ENCODE measurements around the gene PDIA4.
"Not testable (repeated sequence)": the region's sequence is repeated elsewhere in the genome, so short reads cannot be mapped to it uniquely, and the experiment has no call there.

Gene PDIA4

DNA sequence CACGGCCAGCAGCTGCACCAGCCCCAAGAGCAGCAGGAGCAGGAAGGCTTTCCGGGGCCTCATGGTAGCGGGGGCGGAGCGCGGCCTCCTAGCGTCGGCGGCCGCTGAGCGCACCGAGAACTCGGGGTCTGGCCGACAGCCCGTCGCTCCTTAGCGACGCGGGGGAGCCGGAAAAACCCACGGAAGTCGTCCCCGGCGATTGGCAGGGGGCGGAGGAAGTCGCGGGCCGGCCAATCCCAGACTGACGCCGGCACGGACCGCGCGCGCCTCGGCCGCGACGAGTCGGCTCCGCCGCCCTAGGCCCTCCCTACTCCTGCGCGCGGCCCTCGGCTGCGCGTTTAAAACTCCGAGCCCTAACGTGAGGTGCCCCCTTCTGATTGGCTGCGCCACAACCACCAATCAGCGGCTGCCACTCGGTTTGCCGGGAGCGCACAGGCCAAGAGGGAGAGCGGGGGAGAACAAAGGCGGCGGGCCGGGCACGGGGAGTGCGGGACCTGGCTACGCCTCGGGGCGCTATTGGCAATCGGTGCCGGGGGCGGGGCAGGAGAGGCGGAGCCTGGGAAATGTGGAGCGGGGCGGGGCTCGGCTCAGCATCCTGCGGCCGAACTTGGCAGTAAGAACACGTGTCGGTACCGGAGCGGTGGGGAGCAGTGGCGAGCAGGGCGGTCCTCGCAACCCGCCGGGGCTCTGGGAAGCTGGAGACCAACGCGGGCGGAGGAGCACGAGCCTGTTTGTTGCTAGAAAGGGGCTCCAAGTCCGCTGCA lies at the start of gene PDIA4:
Gene PDIA4, minus strand, starts transcription at position 160 of the 764 bp plus-strand sequence. Its CDS starts 97 bp downstream, at position 63.
- DNase-seq = peak; percentile 97

DNA sequence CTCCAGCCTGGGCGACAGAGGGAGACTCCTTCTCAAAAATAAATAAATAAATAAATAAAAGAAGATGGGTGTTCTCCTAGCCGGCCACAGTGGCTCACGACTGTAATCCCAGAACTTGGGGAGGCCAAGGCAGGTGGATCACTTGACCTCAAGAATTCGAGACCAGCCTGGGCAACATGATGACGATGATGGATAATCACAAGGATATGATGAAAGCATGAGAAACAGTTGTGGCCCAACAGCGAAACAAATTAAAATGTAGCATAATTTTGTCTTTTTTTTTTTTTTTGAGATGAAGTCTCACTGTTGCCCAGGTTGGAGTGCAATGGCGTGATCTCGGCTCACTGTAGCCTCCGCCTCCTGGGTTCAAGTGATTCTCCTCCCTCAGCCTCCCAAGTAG lies 49.3 kb upstream of the PDIA4 start:
- no peak for DNase-seq

DNA sequence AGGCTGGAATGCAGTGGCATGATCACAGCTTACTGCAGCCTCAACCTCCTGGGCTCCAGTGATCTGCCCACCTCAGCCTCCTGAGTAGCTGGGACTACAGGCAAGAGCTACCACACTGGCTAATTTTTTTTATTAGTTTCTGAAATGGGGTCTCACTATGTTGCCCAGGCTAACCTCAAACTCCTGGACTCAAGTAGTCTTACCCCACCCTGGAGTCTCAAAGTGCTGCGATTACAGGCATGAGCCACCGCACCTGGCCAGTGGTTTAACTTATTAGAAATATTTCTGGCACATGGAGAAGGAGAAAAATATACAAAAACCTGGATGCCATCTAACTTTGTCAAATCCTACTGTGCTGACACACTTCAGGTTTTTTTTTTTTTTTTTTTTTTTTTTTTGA lies 47.0 kb upstream of the PDIA4 start:
- no peak for DNase-seq

- no peak for DNase-seq
Measured at GRCh38 chr7:149074116-149074885, 46.0 kb upstream of the PDIA4 start.

DNA sequence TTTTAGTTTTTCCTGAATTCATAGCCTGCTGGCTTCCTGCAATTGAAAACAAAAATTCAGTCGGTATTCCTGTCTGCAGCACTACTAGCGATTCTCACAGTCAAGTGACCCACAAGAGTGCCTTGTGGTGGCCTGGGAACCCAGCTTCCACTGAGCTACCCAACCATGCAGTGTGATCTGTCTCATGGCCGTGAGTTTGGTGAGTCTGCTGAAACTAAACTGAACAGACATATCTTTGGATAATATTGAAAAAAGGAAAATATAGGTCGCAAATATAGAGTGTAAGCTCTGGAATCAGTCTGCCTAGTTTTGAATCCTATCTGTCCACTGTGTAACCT lies 44.1 kb upstream of the PDIA4 start:
- no peak for DNase-seq

DNA sequence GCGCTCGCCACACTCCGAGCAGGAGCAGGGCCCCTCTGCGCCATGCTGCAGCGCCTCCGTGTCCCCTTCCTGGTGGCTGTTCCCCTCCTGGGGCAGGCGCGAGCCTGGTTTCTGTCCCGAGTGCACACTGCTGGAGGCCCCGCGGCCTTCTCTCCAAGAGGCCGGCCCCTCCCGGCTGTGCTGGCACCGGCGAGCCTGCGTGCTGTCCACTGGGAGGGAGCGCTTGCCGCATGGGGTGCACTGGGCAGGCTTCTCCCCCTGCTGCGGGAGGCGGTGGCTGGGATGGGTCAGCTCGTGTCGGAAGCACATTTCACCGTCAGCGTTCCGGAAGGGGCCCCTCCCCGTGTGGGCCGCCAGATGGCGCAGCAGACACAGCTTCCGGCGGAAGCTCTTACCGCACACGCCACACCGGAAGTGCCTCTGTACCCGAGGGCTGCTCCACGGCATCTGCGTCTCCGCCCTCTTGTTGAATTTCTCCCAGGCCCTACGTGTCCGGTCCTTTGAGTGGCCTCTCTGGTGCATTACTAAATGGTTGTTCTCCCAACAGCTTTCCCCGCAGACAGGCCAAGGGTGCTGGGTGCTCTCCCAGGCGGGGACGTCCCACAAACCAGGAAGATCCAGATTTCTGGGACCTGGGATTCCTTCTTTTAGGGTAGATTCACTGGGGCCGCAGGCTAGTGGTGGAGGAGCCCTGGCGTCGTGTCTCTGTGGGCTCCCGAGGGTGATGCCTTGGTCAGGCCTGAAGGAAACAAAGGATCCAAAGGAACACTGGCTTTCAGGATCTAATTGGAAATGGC lies 43.5 kb upstream of the PDIA4 start:
- DNase-seq = no peak

GRCh38 chr7:149071182-149071635 lies 42.9 kb upstream of the PDIA4 start:
- no peak for DNase-seq

DNA sequence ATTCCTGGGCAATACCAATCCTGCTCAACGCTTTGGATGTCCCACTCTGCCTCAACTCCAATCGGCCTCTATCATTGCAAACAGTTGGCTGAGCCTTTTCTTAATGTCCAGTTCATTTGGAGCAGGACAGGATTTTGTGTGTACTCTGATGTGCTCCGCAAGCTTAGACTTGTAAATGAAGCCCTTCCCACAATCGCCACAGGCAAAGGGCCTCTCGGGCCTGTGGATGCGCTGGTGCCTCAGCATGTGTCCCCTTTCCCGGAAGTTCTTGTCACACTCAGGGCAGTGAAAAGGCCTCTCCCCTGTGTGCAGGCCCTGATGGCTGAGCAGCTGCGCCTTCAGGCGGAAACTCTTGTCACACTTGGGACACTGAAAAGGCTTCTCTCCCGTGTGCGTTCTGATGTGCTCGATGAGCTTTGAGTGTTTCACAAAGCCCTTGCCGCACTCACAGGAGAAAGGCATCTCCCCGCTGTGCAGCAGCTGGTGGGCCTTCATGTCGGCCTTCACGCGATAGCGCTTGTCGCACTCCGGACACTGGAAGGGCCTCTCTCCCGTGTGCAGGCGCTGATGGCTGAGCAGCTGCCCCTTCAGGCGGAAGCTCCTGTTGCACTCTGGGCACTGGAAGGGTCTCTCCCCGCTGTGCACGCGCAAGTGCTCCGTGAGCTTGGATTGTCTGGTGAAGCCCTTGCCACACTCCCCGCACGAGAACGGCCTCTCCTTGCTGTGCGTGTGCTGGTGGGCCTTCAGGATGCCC lies 42.2 kb upstream of the PDIA4 start:
- DNase-seq = no peak

DNA sequence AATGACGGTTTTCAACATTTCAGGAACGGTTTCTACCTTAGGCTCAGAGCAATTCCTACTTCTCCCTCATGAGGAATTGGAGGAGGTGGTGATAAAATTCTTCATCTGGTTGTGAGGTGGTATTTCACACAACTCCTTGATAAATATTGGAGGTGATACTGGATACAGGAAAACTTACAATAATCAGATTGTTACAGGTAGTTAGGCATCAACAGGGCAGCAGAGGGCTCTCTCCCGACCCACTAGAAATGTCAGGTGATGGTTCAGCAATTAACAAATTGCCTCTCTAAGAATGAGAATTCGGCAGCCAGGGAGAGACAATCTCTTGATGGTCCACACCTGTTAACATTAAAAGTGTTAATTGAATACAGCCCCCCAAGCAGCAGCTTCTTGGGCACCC lies 39.6 kb upstream of the PDIA4 start:
- DNase-seq = no peak

- no peak for DNase-seq
Measured at GRCh38 chr7:149063476-149063875, 35.2 kb upstream of the PDIA4 start.

DNA sequence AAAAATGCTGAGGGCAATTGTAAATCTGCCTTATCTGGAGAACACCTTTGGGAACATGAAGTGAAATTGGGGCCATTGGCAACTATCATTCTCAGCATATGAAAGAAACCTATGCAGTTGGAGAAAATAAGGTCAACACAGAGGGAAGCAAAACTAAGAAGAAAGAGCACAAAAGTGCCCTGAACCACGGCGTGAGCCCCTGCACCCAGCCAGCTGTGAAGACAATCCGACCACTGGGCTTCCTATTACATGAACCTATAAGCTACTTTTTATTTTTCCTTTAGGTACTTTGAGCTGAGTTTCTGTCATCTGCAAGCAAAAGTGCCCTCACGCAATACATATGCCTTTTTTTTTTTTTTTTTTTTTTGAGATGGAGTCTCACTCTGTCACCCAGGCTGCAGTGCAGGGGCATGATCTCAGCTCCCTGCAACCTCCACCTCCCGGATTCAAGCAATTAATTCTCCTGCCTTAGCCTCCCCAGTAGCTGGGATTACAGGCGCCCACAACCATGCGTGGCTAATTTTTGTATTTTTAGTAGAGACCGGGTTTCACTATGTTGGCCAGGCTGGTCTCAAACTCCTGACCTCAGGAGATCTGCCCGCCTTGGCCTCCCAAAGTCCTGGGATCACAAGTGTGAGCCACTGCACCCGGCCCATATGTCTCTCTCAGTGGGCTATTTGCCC lies 34.1 kb upstream of the PDIA4 start:
- DNase-seq = not testable (repeated sequence)

DNA sequence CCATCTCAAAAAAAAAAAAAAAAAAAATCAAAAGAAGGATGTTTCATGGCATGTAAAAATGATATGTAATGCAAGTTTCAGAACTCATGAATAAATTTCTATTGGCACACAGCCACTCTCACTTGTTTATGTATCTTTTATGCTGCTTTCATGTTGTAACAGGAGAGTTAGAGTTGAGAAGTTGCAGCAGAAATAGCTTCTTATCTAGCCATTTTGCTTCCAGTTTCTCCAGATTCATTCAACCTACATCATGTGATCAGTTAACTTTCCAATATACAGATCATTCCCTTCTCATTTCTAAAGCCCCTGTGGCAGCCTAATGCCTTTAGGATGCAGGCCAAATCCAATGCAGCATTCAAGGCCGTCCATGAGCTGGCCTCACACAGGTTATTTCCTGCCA lies 31.9 kb upstream of the PDIA4 start:
- no peak for DNase-seq

DNA sequence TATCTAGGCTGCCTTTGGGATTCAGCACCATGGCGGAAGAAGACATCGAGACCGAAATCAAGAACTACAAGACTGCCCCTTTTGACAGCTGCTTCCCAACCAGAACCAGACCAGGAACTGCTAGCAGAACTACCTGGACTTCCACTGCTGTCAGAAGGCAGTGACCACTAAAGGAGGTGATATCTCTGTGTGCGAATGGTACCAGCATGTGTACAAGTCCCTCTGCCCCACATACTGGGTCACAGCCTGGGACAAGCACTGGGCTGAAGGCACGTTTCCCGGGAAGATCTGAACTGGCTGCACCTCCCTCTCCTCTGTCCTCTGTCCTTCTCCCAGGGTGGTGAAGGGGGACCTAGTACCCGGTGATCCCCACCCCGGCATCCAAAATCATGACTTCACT lies 25.6 kb upstream of the PDIA4 start:
- DNase-seq = no peak

DNA sequence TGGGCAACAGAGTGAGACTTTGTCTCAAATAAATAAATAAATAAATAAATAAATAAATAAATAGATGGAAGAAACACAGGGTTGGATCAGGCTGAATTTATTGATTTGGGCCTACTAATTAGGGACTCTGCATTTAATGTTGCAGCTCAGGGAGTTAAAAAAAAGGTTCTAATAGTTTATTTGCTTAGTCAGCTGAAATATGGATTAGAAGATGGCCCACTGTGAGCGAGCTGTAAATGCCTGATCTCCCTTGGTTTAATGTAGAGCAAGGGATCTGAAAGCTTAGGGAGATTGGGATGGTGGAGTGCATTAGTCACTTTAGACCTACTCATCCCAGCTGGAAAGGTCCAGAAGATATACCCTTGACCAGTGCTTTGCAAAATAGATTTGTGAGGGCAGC lies 25.1 kb upstream of the PDIA4 start:
- DNase-seq = no peak

DNA sequence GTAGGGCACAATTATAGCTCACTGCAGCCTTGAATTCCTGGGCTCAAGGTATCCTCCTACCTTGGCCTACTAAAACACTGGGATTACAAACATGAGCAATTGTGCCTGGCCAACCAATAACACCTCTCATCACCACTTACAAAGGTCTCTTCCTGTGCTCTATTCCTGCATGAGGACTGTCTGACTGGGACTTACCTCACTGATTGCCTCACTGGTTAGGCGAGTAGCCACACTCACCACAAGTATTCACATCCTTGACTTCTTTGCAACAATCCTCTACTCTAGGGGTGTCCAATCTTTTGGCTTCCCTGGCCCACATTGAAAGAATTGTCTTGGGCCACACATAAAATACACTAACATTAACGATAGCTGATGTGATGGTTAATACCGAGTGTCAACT lies 22.6 kb upstream of the PDIA4 start:
- DNase-seq = no peak

- DNase-seq = no peak
Measured at GRCh38 chr7:149048805-149049204, 20.5 kb upstream of the PDIA4 start.

DNA sequence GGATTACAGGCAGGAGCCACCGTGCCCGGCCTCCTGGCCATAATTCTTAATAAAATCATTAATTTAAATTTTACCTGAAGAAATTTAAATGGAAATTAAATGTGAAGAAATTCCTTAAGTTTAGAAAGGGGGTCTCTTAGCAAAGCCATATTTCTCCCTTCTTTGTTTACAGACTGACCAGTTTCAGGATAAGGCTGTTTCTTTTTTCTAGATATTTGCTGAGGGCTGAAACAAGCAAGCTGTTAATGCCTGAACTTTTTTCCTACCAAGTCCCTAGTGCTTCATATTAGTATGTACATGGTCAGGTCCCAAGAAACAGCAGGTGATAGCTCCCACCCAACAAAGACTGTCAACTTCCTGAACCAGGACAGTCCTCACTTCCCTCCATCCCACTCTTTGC lies 18.1 kb upstream of the PDIA4 start:
- no peak for DNase-seq

GRCh38 chr7:149043936-149044335 lies 15.6 kb upstream of the PDIA4 start:
- no peak for DNase-seq

DNA sequence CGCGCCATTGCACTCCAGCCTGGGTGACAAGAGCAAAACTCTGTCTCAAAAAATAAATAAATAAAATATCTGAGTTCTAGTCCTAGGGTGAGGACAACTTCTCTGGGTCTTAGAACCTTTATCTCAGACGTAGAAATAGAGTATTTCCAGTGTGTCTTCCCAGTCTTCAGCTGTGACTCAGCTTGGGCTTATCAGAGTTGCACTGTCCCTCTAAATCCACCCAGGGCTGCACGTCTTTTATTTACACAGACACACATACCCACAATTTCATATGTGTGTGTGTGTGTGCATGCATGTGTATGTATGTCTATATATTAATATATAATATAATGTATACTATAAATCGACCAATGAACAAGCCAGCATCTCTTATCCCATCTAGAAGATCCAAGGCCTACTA lies 13.0 kb upstream of the PDIA4 start:
- no peak for DNase-seq

- DNase-seq = not testable (repeated sequence)
Measured at GRCh38 chr7:149038641-149039040, 10.3 kb upstream of the PDIA4 start.

DNA sequence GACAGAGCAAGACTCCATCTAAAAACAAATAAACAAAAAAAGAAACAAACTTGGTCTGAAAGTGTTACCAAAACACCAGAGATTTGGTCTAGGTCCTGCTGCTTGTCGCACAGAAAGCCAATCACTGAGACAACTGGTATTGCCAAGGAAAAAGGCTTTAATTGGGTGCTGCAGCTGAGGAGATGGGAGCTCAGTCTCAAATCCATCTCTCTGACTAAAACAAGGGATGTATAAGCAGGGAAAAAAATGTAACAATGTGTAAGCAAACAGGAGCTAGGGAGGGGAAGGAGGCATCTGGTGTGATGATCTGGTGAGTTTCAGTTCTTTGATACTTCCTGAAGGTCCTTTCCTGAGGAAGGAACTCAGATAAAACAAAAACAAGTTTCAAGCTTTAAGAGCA lies 8.4 kb upstream of the PDIA4 start:
- DNase-seq = no peak

DNA sequence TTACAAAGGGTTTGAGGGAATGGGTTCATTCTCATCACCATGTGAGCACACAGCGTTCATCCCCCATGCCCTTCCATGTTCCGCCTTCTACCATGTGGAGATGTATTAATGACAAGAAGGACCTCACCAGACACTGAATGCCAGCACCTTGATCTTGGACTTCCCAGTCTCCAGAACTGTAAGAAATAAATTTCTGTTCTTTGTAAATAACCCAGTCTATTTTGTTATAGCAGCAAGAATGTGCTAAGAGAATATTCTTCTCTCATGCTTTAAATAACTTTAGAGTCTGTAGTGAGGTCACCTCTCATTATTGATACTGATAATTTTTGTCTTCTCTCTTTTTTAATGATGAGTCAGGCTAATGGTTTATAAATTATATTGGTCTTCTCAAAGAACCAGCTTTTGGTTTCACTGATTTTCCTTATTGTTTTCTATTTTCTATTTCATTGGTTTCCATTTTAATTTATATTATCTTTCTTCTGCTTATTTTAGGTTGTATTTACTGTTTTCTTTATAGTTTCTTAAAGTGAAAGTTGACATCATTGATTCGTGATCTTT lies 3.1 kb upstream of the PDIA4 start:
- no peak for DNase-seq
